Activated CD8-positive, alpha-beta T cell treated with anti-CD3 and anti-CD28 coated beads for 36 hours (primary cell): ENCODE measurements around the gene ADPRHL1. TPM values are rescaled to one million over a fixed set of nuclear protein-coding genes. Genes with fewer than 3 reads are reported as not detected.

Source experiments
- ATAC-seq: fragments of 200-7000 bp; cut with Tn5 transposase; one replicate; pipeline ENCODE4 v1.10.0; 2021; ENCODE audit warnings: mild to moderate bottlenecking, moderate library complexity
- CTCF ChIA-PET: fragments of 350-600 bp; sonication (Branson Sonifier 250); formaldehyde crosslinking; loops from one replicate; lab custom pipeline; 2021; ENCODE audit warnings: antibody characterized with exemption; lab: Charles Lee
- POLR2A ChIA-PET: fragments of 350-600 bp; sonication (Branson Sonifier 250); formaldehyde crosslinking; loops from one replicate; lab custom pipeline; 2021; ENCODE audit warnings: antibody characterized with exemption; lab: Charles Lee
- DNase-seq: peaks from one replicate; pipeline ENCODE4 v3.0.0-alpha.2; 2020
- H3K27ac Mint-ChIP-seq: one replicate; pipeline ENCODE4 v1.8.0; 2021; ENCODE audit warnings: mild to moderate bottlenecking, mixed read lengths
- H3K27me3 Mint-ChIP-seq: one replicate; pipeline ENCODE4 v1.8.0; 2021; ENCODE audit warnings: mixed read lengths
- H3K36me3 Mint-ChIP-seq: one replicate; pipeline ENCODE4 v1.8.0; 2021; ENCODE audit warnings: low read depth, mixed read lengths
- H3K4me1 Mint-ChIP-seq: one replicate; pipeline ENCODE4 v1.8.0; 2021; ENCODE audit warnings: low read depth, mixed read lengths
- H3K4me3 Mint-ChIP-seq: one replicate; pipeline ENCODE4 v1.8.0; 2021; ENCODE audit warnings: mild to moderate bottlenecking, moderate library complexity, mixed read lengths
- H3K9me3 Mint-ChIP-seq: one replicate; pipeline ENCODE4 v1.8.0; 2021; ENCODE audit warnings: mixed read lengths
- CTCF ChIP-seq: fragments of 200-600 bp; IDR thresholded peaks from one replicate; pipeline ENCODE4 v1.8.0; 2022; ENCODE audit warnings: antibody characterized with exemption, mild to moderate bottlenecking
- intact Hi-C: fragments of 100-400 bp; cut with micrococcal nuclease; formaldehyde crosslinking; loops from one replicate; pipeline ENCODE4 v1.10.0; 2022
- total RNA-seq, 2 experiments: library from RNA; stranded (reverse); gene quantifications; one replicate each; pipeline ENCODE4 v1.2.3, GENCODE V29; 2021

The ADPRHL1 gene
- total RNA-seq, 2 experiments from 2014 or later = 0.23 to 0.36 TPM

- ChIA-PET POLR2A (no interaction called here), CTCF (no interaction called here)
- intact Hi-C loops = no loop called here
- ATAC-seq = no peak
- H3K9me3 Mint-ChIP-seq = no peaks in the 10 kb centered on the region
- no peak for DNase-seq
- no peak for TF ChIP-seq CTCF
- H3K27ac Mint-ChIP-seq = no peak overlapping the region
- no peak overlapping the region for H3K4me3 Mint-ChIP-seq
- H3K36me3 Mint-ChIP-seq = no peaks in the 10 kb centered on the region
- no peaks in the 10 kb centered on the region for H3K27me3 Mint-ChIP-seq
- no peaks in the 10 kb centered on the region for H3K4me1 Mint-ChIP-seq
Measured at GRCh38 chr13:113422807-113423519, 30.3 kb downstream of the ADPRHL1 start.

- Mint-ChIP-seq H3K9me3 (no peaks in the 10 kb centered on the region), H3K4me1 (no peaks in the 10 kb centered on the region), H3K27ac (no peak overlapping the region), H3K36me3 (no peaks in the 10 kb centered on the region), H3K27me3 (no peaks in the 10 kb centered on the region), H3K4me3 (no peak overlapping the region)
- no peak for DNase-seq
- TF ChIP-seq CTCF = no peak
- no peak for ATAC-seq
- CTCF ChIA-PET = no interaction called here
- intact Hi-C loops = no loop called here
- POLR2A ChIA-PET = no interaction called here
Measured at GRCh38 chr13:113421673-113422270, 31.5 kb downstream of the ADPRHL1 start.

- DNase-seq = no peak
- Mint-ChIP-seq H3K4me1 (no peaks in the 10 kb centered on the region), H3K27me3 (no peaks in the 10 kb centered on the region), H3K27ac (no peak overlapping the region), H3K36me3 (no peaks in the 10 kb centered on the region), H3K9me3 (no peaks in the 10 kb centered on the region), H3K4me3 (no peak overlapping the region)
- CTCF ChIA-PET = no interaction called here
- TF ChIP-seq CTCF = no peak
- ATAC-seq = no peak
- POLR2A ChIA-PET = no interaction called here
- intact Hi-C loops = no loop called here
Measured at GRCh38 chr13:113420833-113421600, 32.3 kb downstream of the ADPRHL1 start.

GRCh38 chr13:113420232-113420631 is 33.1 kb downstream of the ADPRHL1 start:
- H3K9me3 Mint-ChIP-seq = no peaks in the 10 kb centered on the region
- CTCF ChIA-PET = no interaction called here
- H3K36me3 Mint-ChIP-seq = no peaks in the 10 kb centered on the region
- no peak for TF ChIP-seq CTCF
- no peak for DNase-seq
- no peak for ATAC-seq
- POLR2A ChIA-PET = no interaction called here
- intact Hi-C loops = no loop called here
- H3K4me1 Mint-ChIP-seq = no peaks in the 10 kb centered on the region
- no peak overlapping the region for H3K4me3 Mint-ChIP-seq
- H3K27ac Mint-ChIP-seq = no peak overlapping the region
- H3K27me3 Mint-ChIP-seq = no peaks in the 10 kb centered on the region
